ENCODE results near the gene INTS11.

INTS11 gene

GRCh38 chr1:1311107-1312104 lies 13.1 kb downstream of the INTS11 start:
- DNase-seq = no peak

GRCh38 chr1:1310476-1311053 lies 13.9 kb downstream of the INTS11 start:
- no peak for DNase-seq

- DNase-seq = no peak
Observed at GRCh38 chr1:1310109-1310385, 14.4 kb downstream of the INTS11 start.

GRCh38 chr1:1309251-1310108 lies 15.0 kb downstream of the INTS11 start:
- no peak for DNase-seq

GRCh38 chr1:1308756-1309250 lies 15.7 kb downstream of the INTS11 start:
- no peak for DNase-seq

- DNase-seq = peak; percentile 93
Observed at GRCh38 chr1:1307923-1308755, 16.3 kb downstream of the INTS11 start, which contains the start of the genes ACAP3 and PUSL1. ACAP3 (minus strand) TSS chr1:1307930; CDS start chr1:1307815, 115 bp downstream. PUSL1 (plus strand) TSS chr1:1308597; CDS start chr1:1308644, 47 bp downstream.

- DNase-seq = peak; percentile 36
Observed at GRCh38 chr1:1307261-1307922, 17.1 kb downstream of the INTS11 start.

GRCh38 chr1:1306661-1307260 lies 17.7 kb downstream of the INTS11 start:
- no peak for DNase-seq

- no peak for DNase-seq
Observed at GRCh38 chr1:1306070-1306660, 18.3 kb downstream of the INTS11 start.

GRCh38 chr1:1305300-1306069 lies 19.0 kb downstream of the INTS11 start:
- DNase-seq = peak; percentile 78

GRCh38 chr1:1304331-1305299 lies 19.8 kb downstream of the INTS11 start:
- peak; percentile 73 for DNase-seq

- no peak for DNase-seq
Observed at GRCh38 chr1:1303736-1304135, 20.7 kb downstream of the INTS11 start.

GRCh38 chr1:1302951-1303509 lies 21.4 kb downstream of the INTS11 start:
- no peak for DNase-seq

- no peak for DNase-seq
Observed at GRCh38 chr1:1302006-1302430, 22.4 kb downstream of the INTS11 start.

GRCh38 chr1:1300352-1300739 lies 24.1 kb downstream of the INTS11 start:
- DNase-seq = no peak

GRCh38 chr1:1299686-1300351 lies 24.6 kb downstream of the INTS11 start:
- no peak for DNase-seq

- peak; percentile 83 for DNase-seq
Observed at GRCh38 chr1:1298861-1299685, 25.4 kb downstream of the INTS11 start.

All from right hindlimb (tissue), 1 donor.